HL-60 (cell line): ENCODE measurements around the gene ITGAL.

Experiments used
- DNase-seq, 2 experiments: peaks; one replicate each; pipeline ENCODE4 v3.0.0-alpha.2; 2010 to 2020; ENCODE audit warnings: low read depth in 1 of 2, low spot score in 1 of 2
- H3K27ac ChIP-seq: fragments of 250-450 bp; sonication (Bioruptor Pico); replicated peaks from 2 replicates; pipeline ENCODE4 v1.5.1; 2020; ENCODE audit warnings: mild to moderate bottlenecking, moderate library complexity
- H3K27me3 ChIP-seq: fragments of 250-450 bp; sonication (Bioruptor Pico); 2 replicates; pipeline ENCODE4 v1.5.1; 2021; ENCODE audit warnings: mild to moderate bottlenecking, moderate library complexity; ENCODE audit not compliant: insufficient read depth, poor library complexity, severe bottlenecking
- H3K4me3 ChIP-seq: replicated peaks from 2 replicates; pipeline ENCODE4 v1.5.1; 2011; ENCODE audit warnings: mild to moderate bottlenecking, control low read depth, low read length; ENCODE audit not compliant: insufficient read depth
- CTCF ChIP-seq: IDR thresholded peaks from one replicate; pipeline ENCODE4 v1.5.1; 2011; ENCODE audit warnings: low read length, control low read depth, inconsistent platforms; ENCODE audit not compliant: insufficient read depth
- GABPA ChIP-seq: IDR thresholded peaks from 2 replicates; pipeline ENCODE4 v1.6.1; 2012; ENCODE audit warnings: low read depth
- POLR2AphosphoS5 ChIP-seq: IDR thresholded peaks from 2 replicates; pipeline ENCODE4 v1.6.1; 2012; ENCODE audit warnings: low read depth
- REST ChIP-seq: IDR thresholded peaks from 2 replicates; pipeline ENCODE4 v1.6.1; 2012; ENCODE audit warnings: low read depth; ENCODE audit not compliant: insufficient replicate concordance
- SPI1 ChIP-seq: IDR thresholded peaks from 2 replicates; pipeline ENCODE4 v1.6.1; 2012; ENCODE audit warnings: low read depth, mild to moderate bottlenecking, borderline replicate concordance

Gene ITGAL

GRCh38 chr16:30557707-30557956 is 85.1 kb downstream of the ITGAL start:
- Histone ChIP-seq H3K4me3 (peak overlapping the region; percentile 68), H3K27me3 (no peaks in the 10 kb centered on the region), H3K27ac (peak overlapping the region; percentile 96)
- DNase-seq: peak in 1 of 2 experiments; percentile 15
- TF ChIP-seq SPI1 (no peak), CTCF (no peak), GABPA (no peak)

- Histone ChIP-seq H3K4me3 (peak within 1 kb of the TSS; percentile 68), H3K27me3 (no peaks in the 10 kb centered on the region), H3K27ac (peak within 1 kb of the TSS; percentile 96)
- peak; percentile 94 to 99 for DNase-seq
- TF ChIP-seq GABPA (0 out of 2 replicates have a peak, but pooled peaks have one; percentile 18), SPI1 (no peak), POLR2AphosphoS5 (peak; percentile 37), REST (no peak), CTCF (no peak)
Measured at GRCh38 chr16:30557957-30558788, 85.6 kb downstream of the ITGAL start, which contains the start of gene ZNF764. Gene ZNF764, minus strand, starts transcription at chr16:30558374. Its CDS starts 192 bp downstream, at chr16:30558182.

GRCh38 chr16:30558789-30559377 is 86.3 kb downstream of the ITGAL start:
- 0 out of 2 replicates have a peak overlapping the region, but pooled peaks have one; percentile 5 for H3K4me3 ChIP-seq

More at GRCh38 chr16:30558789-30559377, 86.3 kb downstream of the ITGAL start:
- no peak for DNase-seq
- Histone ChIP-seq H3K27me3 (no peaks in the 10 kb centered on the region), H3K27ac (peak overlapping the region; percentile 96)
- no peak for TF ChIP-seq GABPA
- no peak for TF ChIP-seq POLR2AphosphoS5
- TF ChIP-seq SPI1: no peak
- no peak for TF ChIP-seq REST
- no peak for TF ChIP-seq CTCF
